Activated T-helper 1 cell treated with anti-CD3 and anti-CD28 coated beads, Interleukin-12 subunit alpha, Interleukin-12 subunit beta, Interleukin-2, Interleukin-4 antibody, amounts not matched to agents 30 ng/mL and 10 ng/mL and 1 ng/mL, durations not matched to agents 14 hours and 24 hours and 36 hours (primary cell): ENCODE results near the gene SLBP. TPM values are rescaled to one million over a fixed set of nuclear protein-coding genes. Genes with fewer than 3 reads are reported as not detected.

Source experiments
- DNase-seq: peaks from one replicate; pipeline ENCODE4 v3.0.0; 2021; ENCODE audit warnings: low spot score
- H3K27ac Mint-ChIP-seq: one replicate; pipeline ENCODE4 v1.8.0; 2021; ENCODE audit warnings: mild to moderate bottlenecking, mixed read lengths
- H3K27me3 Mint-ChIP-seq: one replicate; pipeline ENCODE4 v1.8.0; 2022; ENCODE audit warnings: mild to moderate bottlenecking, moderate library complexity, mixed read lengths; ENCODE audit not compliant: insufficient read depth
- H3K36me3 Mint-ChIP-seq: one replicate; pipeline ENCODE4 v1.8.0; 2021; ENCODE audit warnings: low read depth, mixed read lengths
- H3K4me1 Mint-ChIP-seq: one replicate; pipeline ENCODE4 v1.8.0; 2021; ENCODE audit warnings: low read depth, mixed read lengths
- H3K4me3 Mint-ChIP-seq: one replicate; pipeline ENCODE4 v1.8.0; 2021; ENCODE audit warnings: mild to moderate bottlenecking, moderate library complexity, mixed read lengths
- H3K9me3 Mint-ChIP-seq: one replicate; pipeline ENCODE4 v1.8.0; 2021; ENCODE audit warnings: mixed read lengths
- intact Hi-C: fragments of 100-400 bp; cut with micrococcal nuclease; formaldehyde crosslinking; loops from one replicate; pipeline ENCODE4 v1.15.1; 2024
- total RNA-seq: library from RNA; stranded (reverse); gene quantifications from 2 replicates; pipeline ENCODE4 v1.2.3, GENCODE V29; 2022

SLBP gene
- total RNA-seq, 1 donor from 2014 or later: 136 TPM

DNA sequence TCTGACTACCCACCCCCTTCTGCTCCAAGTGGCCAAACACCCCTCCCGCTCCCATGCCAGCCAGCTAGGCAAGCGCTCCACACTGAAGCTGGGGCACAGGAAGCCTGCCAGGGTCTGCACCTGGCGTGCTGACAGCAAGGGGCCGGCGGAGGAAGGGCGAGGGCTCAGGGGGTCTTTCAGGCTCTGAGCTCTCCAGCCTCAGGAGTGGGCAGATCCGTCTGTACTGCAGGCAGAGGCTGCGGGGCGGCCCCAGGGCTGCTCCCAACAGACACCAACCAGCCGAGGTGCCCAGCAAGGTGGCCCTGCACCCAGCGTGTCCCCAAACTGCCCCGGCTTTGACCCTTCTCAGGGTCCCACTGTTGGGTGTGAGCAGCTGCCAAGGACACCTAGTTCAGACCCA lies 42.8 kb downstream of the SLBP start:
- Mint-ChIP-seq H3K36me3 (no peaks in the 10 kb centered on the region), H3K4me1 (no peaks in the 10 kb centered on the region), H3K9me3 (no peaks in the 10 kb centered on the region), H3K27ac (no peak overlapping the region), H3K27me3 (no peaks in the 10 kb centered on the region), H3K4me3 (no peak overlapping the region)
- no peak for DNase-seq
- intact Hi-C loops: no loop called here

- H3K4me3 Mint-ChIP-seq: no peak overlapping the region
Observed at GRCh38 chr4:1668488-1668840, 43.7 kb downstream of the SLBP start.

DNA sequence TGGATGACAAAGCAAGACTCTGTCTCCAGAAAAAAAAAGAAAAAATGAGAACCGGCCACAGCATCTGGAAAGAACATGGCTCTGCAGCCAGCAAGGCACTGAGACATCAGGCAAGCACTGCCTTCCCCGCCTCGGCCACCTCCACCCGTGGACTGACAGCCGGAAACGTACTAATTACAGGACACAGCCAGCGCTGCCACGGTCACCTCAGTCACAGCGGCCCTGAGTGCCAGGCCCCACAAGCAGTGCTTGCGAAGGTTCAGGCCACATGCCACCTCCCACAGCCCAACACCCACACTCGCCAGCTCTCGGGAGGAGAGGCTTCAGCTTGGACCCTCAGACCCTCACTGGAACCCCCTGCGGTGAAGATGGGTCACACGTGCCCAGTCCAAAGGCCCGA lies 44.8 kb downstream of the SLBP start:
- Mint-ChIP-seq H3K4me1 (no peaks in the 10 kb centered on the region), H3K9me3 (no peaks in the 10 kb centered on the region), H3K27ac (no peak overlapping the region), H3K4me3 (no peak overlapping the region), H3K36me3 (no peaks in the 10 kb centered on the region), H3K27me3 (no peaks in the 10 kb centered on the region)
- intact Hi-C loops: no loop called here
- DNase-seq: no peak

More at GRCh38 chr4:1668488-1668840, 43.7 kb downstream of the SLBP start:
- intact Hi-C loops: no loop called here
- Mint-ChIP-seq H3K9me3 (no peaks in the 10 kb centered on the region), H3K4me1 (no peaks in the 10 kb centered on the region), H3K36me3 (no peaks in the 10 kb centered on the region), H3K27ac (no peak overlapping the region), H3K27me3 (no peaks in the 10 kb centered on the region)
- DNase-seq: no peak

GRCh38 chr4:1666391-1666790 lies 45.7 kb downstream of the SLBP start:
- Mint-ChIP-seq H3K9me3 (no peaks in the 10 kb centered on the region), H3K36me3 (no peaks in the 10 kb centered on the region), H3K27me3 (no peaks in the 10 kb centered on the region), H3K4me1 (no peaks in the 10 kb centered on the region), H3K4me3 (no peak overlapping the region), H3K27ac (no peak overlapping the region)
- no peak for DNase-seq
- intact Hi-C loops: no loop called here

DNA sequence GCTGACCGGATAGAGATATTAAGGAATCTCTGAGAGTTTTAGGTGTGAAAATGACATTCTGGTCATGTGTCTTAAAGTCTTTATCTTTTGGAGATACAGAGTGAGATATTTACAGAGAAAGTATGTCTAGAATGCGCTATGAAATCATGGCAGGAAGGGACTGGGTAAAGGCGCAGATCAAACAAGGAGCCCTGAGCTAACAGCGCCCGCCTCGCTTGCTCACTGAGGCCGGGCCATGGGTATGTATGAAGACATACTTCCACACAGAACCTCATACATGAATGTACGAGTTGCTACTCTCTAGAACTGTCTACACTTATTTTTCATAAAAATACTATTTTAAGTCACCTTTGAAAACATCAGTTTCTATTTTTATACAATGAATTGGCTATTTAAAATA lies 48.0 kb downstream of the SLBP start:
- no peaks in the 10 kb centered on the region for H3K9me3 Mint-ChIP-seq
- no peaks in the 10 kb centered on the region for H3K4me1 Mint-ChIP-seq
- H3K4me3 Mint-ChIP-seq: no peak overlapping the region
- H3K36me3 Mint-ChIP-seq: no peaks in the 10 kb centered on the region
- no peak for DNase-seq
- H3K27me3 Mint-ChIP-seq: no peaks in the 10 kb centered on the region
- intact Hi-C loops: no loop called here
- no peak overlapping the region for H3K27ac Mint-ChIP-seq

- no peak overlapping the region for H3K27ac Mint-ChIP-seq
- H3K4me1 Mint-ChIP-seq: no peaks in the 10 kb centered on the region
- H3K36me3 Mint-ChIP-seq: no peaks in the 10 kb centered on the region
- no peak overlapping the region for H3K4me3 Mint-ChIP-seq
- intact Hi-C loops: no loop called here
- no peaks in the 10 kb centered on the region for H3K27me3 Mint-ChIP-seq
- no peak for DNase-seq
- no peaks in the 10 kb centered on the region for H3K9me3 Mint-ChIP-seq
Observed at GRCh38 chr4:1663549-1663948, 48.6 kb downstream of the SLBP start.

DNA sequence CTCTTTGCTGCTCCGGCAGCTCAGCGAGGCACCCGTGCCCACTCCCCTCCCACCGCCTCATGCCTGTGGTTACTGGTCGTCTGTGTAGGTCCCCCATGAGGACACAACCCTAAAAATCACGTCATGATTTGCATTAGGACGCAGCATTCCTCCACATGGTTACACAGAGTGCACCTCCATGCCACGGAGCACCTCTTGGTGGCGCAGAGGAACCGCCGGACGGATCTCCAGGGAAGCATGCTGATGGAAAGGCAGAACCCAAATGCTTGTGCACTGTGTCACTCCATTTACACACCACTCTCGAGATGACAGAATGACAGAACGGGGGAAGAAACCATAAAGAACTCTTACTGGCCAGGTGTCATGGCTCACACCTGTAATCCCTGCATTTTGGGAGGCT lies 50.4 kb downstream of the SLBP start:
- no peak for DNase-seq
- Mint-ChIP-seq H3K4me1 (no peaks in the 10 kb centered on the region), H3K27me3 (no peaks in the 10 kb centered on the region), H3K4me3 (no peak overlapping the region), H3K9me3 (no peaks in the 10 kb centered on the region), H3K36me3 (no peaks in the 10 kb centered on the region), H3K27ac (no peak overlapping the region)
- intact Hi-C loops: no loop called here

DNA sequence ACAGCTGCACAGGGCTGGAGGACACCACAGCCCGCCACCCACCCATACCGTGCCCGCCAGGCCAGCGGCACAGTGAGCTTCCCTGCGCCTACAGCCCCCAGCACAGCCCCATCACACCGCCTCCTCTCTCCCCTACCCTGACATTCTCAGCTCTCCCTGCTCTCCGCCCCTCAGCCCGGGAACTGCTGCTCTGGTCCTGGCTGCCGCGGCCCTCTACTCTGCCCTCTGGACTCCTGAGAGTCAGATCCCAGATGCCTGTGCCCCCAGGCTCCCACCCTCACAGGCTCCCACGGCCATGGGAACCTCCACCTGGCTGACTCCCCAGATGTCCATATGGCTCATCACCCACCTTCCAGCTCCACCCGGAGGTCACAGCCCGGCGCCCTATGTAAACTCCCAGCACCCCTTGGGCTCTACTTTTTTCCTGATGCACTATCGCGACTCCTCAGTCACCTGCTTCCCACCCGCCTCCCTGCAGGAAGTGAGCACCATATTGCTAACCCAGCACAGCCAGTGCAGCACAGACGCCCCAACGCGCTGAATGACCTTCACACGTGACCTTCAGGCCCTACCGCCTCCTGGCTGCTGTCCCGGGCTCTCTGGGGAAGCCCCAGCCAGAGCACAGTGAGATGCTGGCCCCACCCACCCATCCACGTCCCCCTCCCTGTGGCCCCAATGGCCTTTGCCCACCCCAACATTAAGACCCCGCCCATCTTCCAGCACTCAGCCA lies 51.0 kb downstream of the SLBP start:
- Mint-ChIP-seq H3K4me1 (no peaks in the 10 kb centered on the region), H3K27me3 (no peaks in the 10 kb centered on the region), H3K9me3 (no peaks in the 10 kb centered on the region), H3K36me3 (no peaks in the 10 kb centered on the region), H3K4me3 (no peak overlapping the region), H3K27ac (no peak overlapping the region)
- no peak for DNase-seq
- intact Hi-C loops: no loop called here

DNA sequence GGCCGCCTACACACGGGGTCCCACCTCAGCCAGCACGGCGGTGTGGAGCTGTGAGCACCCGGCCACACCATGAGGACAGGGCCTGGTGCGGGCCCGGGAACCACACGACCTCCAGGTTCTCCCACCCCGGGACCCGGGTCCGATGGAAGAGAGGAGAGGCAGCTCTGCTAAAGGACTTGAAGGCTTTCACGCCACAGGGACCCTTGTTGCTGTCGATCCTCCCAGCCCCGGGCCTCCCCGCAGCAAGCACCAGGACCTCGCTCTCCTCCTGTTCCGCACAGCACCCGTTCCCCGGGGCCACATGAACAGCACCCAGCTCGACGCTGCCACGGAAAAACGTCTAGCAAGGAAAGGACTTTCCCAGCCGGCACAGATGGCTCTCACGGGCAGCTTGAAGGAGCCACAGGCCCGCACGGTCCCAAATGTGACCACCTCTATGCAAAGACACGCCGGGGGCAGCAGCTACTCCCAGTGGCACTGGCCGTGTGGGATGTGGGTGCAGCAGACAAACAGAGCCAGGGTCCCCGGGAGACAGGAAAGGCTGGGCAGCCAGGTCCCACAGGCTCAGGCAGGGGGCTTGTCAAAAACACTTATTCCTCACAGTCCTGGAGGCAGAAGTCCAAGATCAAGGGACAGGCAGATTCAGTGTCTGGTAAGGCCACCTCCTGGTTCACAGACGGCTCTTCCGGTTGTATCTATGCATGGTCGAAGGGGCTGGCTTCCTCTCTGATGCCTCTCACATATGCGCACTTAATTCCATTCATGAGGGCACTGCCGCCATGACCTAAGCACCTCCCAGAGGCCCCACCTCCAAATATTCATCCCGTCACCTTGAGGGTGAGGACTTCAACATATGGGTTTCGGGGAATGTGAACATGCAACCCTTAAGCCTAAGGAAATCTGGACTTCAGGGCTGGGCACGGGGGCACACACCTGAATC lies 52.7 kb downstream of the SLBP start:
- intact Hi-C loops: no loop called here
- H3K36me3 Mint-ChIP-seq: no peaks in the 10 kb centered on the region
- no peak overlapping the region for H3K4me3 Mint-ChIP-seq
- no peaks in the 10 kb centered on the region for H3K4me1 Mint-ChIP-seq
- no peaks in the 10 kb centered on the region for H3K9me3 Mint-ChIP-seq
- H3K27ac Mint-ChIP-seq: no peak overlapping the region
- no peaks in the 10 kb centered on the region for H3K27me3 Mint-ChIP-seq
- no peak for DNase-seq

GRCh38 chr4:1658581-1658980 lies 53.5 kb downstream of the SLBP start:
- no peak overlapping the region for H3K4me3 Mint-ChIP-seq

DNA sequence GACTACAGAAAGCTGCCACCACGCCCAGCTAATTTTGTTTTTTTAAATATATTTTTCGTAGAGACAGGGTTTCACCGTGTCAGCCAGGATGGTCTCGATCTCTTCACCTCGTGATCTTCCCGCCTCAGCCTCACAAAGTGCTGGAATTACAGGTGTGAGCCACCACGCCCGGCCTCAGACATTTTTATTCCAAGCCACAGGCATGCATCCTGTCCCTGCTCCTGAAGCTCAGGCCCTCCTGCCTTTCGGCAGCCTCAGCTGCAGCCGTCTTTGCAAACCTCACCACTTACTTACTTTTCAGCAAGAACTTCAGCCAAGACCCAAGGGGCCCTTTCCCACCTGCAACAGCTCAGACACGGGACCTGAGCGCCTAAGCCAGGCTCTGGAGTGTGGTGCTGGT lies 54.0 kb downstream of the SLBP start:
- Mint-ChIP-seq H3K27ac (no peak overlapping the region), H3K27me3 (no peaks in the 10 kb centered on the region), H3K4me1 (no peaks in the 10 kb centered on the region), H3K4me3 (no peak overlapping the region), H3K36me3 (no peaks in the 10 kb centered on the region), H3K9me3 (no peaks in the 10 kb centered on the region)
- intact Hi-C loops: no loop called here
- no peak for DNase-seq

More at GRCh38 chr4:1658581-1658980, 53.5 kb downstream of the SLBP start:
- no peak for DNase-seq
- Mint-ChIP-seq H3K9me3 (no peaks in the 10 kb centered on the region), H3K4me1 (no peaks in the 10 kb centered on the region), H3K36me3 (no peaks in the 10 kb centered on the region), H3K27ac (no peak overlapping the region), H3K27me3 (no peaks in the 10 kb centered on the region)
- intact Hi-C loops: no loop called here

GRCh38 chr4:1656986-1657385 lies 55.1 kb downstream of the SLBP start:
- H3K27ac Mint-ChIP-seq: no peak overlapping the region
- intact Hi-C loops: no loop called here

GRCh38 chr4:1656132-1656531 lies 56.0 kb downstream of the SLBP start:
- DNase-seq: no peak
- Mint-ChIP-seq H3K27me3 (no peaks in the 10 kb centered on the region), H3K9me3 (no peaks in the 10 kb centered on the region), H3K4me1 (no peaks in the 10 kb centered on the region), H3K27ac (no peak overlapping the region), H3K36me3 (no peaks in the 10 kb centered on the region), H3K4me3 (no peak overlapping the region)
- intact Hi-C loops: no loop called here

More at GRCh38 chr4:1656986-1657385, 55.1 kb downstream of the SLBP start:
- Mint-ChIP-seq H3K9me3 (no peaks in the 10 kb centered on the region), H3K36me3 (no peaks in the 10 kb centered on the region), H3K27me3 (no peaks in the 10 kb centered on the region), H3K4me1 (no peaks in the 10 kb centered on the region), H3K4me3 (no peak overlapping the region)
- no peak for DNase-seq
